Panc1 (cell line): Measurements from ENCODE around the gene CXCL1. TPM values are rescaled to one million over a fixed set of nuclear protein-coding genes. Genes with fewer than 3 reads are reported as not detected.
A peak's percentile ranks its signal among the peaks of the same experiment; 100 is the strongest.

ENCODE experiments used
- ATAC-seq: fragments of 200-7000 bp; cut with Tn5 transposase; 2 replicates; pipeline ENCODE4 v1.9.1; 2020; ENCODE audit warnings: mild to moderate bottlenecking, moderate library complexity
- BruUV-seq: library from RNA; stranded (reverse); fragments of 400-500 nt; replicated peaks from 2 replicates; lab custom pipeline; 2021; lab: Mats Ljungman, UMichigan
- CTCF ChIA-PET: fragments of 300-600 bp; sonication (Branson Sonifier 250); formaldehyde crosslinking; loops from one replicate; lab custom pipeline; 2022; ENCODE audit warnings: antibody characterized with exemption; lab: Charles Lee
- POLR2A ChIA-PET: fragments of 300-600 bp; sonication (Branson Sonifier 250); formaldehyde crosslinking; loops from one replicate; lab custom pipeline; 2022; ENCODE audit warnings: antibody characterized with exemption; lab: Charles Lee
- DNase-seq: peaks from one replicate; pipeline ENCODE4 v3.0.0-alpha.2; 2010; ENCODE audit warnings: low read depth, low spot score
- H3K27ac ChIP-seq: 2 replicates; pipeline ENCODE4 v1.5.1; 2011; ENCODE audit warnings: mild to moderate bottlenecking, low read length, inconsistent platforms
- H3K27me3 ChIP-seq: fragments of 200-500 bp; sonication (Bioruptor generic); 2 replicates; pipeline ENCODE4 v1.6.0; 2014; ENCODE audit warnings: low read length, inconsistent platforms; ENCODE audit not compliant: control insufficient read depth, insufficient read depth
- H3K36me3 ChIP-seq: fragments of 200-500 bp; sonication (Bioruptor generic); 2 replicates; pipeline ENCODE4 v1.5.1; 2014; ENCODE audit warnings: inconsistent platforms, mild to moderate bottlenecking, low read length, moderate library complexity; ENCODE audit not compliant: control insufficient read depth, insufficient read depth
- H3K4me1 ChIP-seq: 2 replicates; pipeline ENCODE4 v1.5.1; 2011; ENCODE audit warnings: inconsistent platforms, mild to moderate bottlenecking, low read length, moderate library complexity; ENCODE audit not compliant: control insufficient read depth, insufficient read depth
- H3K4me3 ChIP-seq, 2 experiments: 2 replicates each; pipeline ENCODE4 v1.5.1; 2011 to 2012; ENCODE audit warnings: low read depth in 2 of 2, low read length in 2 of 2, mild to moderate bottlenecking in 2 of 2, inconsistent platforms in 1 of 2, moderate library complexity in 1 of 2
- H3K9me3 ChIP-seq: fragments of 200-500 bp; sonication (Bioruptor generic); 2 replicates; pipeline ENCODE4 v1.5.1; 2014; ENCODE audit warnings: low read depth, mild to moderate bottlenecking, inconsistent platforms, low read length, moderate library complexity; ENCODE audit not compliant: control insufficient read depth, insufficient read depth
- CTCF ChIP-seq: fragments of 450-650 bp; IDR thresholded peaks from 2 replicates; pipeline ENCODE4 v1.5.1; 2017; ENCODE audit warnings: mild to moderate bottlenecking
- POLR2AphosphoS5 ChIP-seq: IDR thresholded peaks from 2 replicates; pipeline ENCODE4 v1.6.1; 2012; ENCODE audit warnings: mild to moderate bottlenecking, low read depth, low read length, moderate library complexity
- REST ChIP-seq, 2 experiments: IDR thresholded peaks; 2 replicates each; pipeline ENCODE4 v1.6.1; 2011 to 2012; ENCODE audit warnings: low read depth in 2 of 2, control low read depth in 1 of 2, low read length in 1 of 2, mild to moderate bottlenecking in 1 of 2, moderate library complexity in 1 of 2; ENCODE audit not compliant: insufficient read depth in 1 of 2
- SIN3A ChIP-seq: IDR thresholded peaks from 2 replicates; pipeline ENCODE4 v1.6.1; 2012; ENCODE audit warnings: low read depth, mild to moderate bottlenecking, low read length, moderate library complexity, borderline replicate concordance; ENCODE audit not compliant: insufficient read depth
- TCF7L2 ChIP-seq: IDR thresholded peaks from 2 replicates; pipeline ENCODE4 v1.6.1; 2011; ENCODE audit warnings: mild to moderate bottlenecking, low read depth, low read length, inconsistent platforms
- in situ Hi-C: cut with HindIII; loops from 2 replicates; pipeline ENCODE4 v1.10.0; 2016; ENCODE audit warnings: low sequenced_read_pairs, low pct_unique_long_range_greater_than_20kb
- intact Hi-C: fragments of 100-400 bp; cut with micrococcal nuclease; formaldehyde crosslinking; loops from one replicate; pipeline ENCODE4 v1.10.0; 2022; ENCODE audit not compliant: unreplicated experiment
- total RNA-seq: library from RNA; stranded (reverse); gene quantifications from one replicate; pipeline ENCODE4 v1.2.1, GENCODE V29; 2021; ENCODE audit not compliant: unreplicated experiment

The CXCL1 gene
- total RNA-seq, 1 experiment from 2014 or later, result 12.8 TPM

- BruUV-seq, result no TSS peak
- no peaks in the 10 kb centered on the region for H3K36me3 ChIP-seq
- peak overlapping the region; percentile 54 to 79 for H3K4me3 ChIP-seq
- peaks cover 5% of the 10 kb centered on the region for H3K4me1 ChIP-seq
- in situ Hi-C loops (no loop called here), intact Hi-C loops (loop anchor here (2.0 to 5.0 kb wide), 2 partner anchors 47 to 265 kb away; no protein-coding TSS in a partner anchor)
- H3K9me3 ChIP-seq, result no peaks in the 10 kb centered on the region
- CTCF ChIA-PET, result interaction anchor here (0.7 kb wide), 1 partner anchor 12 kb away, joined by 3 read pairs; no protein-coding TSS in a partner anchor
- DNase-seq (no peak), ATAC-seq (peak; percentile 48)
- TF ChIP-seq TCF7L2 (no peak), POLR2AphosphoS5 (no peak; the same call in 1 of the 2 replicates), SIN3A (no peak), CTCF (no peak), REST (IDR thresholded peaks at IDR 0.05; ENCODE audit: insufficient read depth in 1 of 2, low read depth in 2 of 2, low read length in 1 of 2) (no peak)
- no peaks in the 10 kb centered on the region for H3K27me3 ChIP-seq
- peak overlapping the region; percentile 64 for H3K27ac ChIP-seq
- POLR2A ChIA-PET, result interaction anchor here (0.6 kb wide), 1 partner anchor 42 kb away, joined by 4 read pairs; no protein-coding TSS in a partner anchor
These were observed 1.1 kb downstream of the CXCL1 start for GRCh38 chr4:73870260-73870659.

- H3K4me3 ChIP-seq, result peak overlapping the region; percentile 54 to 79
- no peak for DNase-seq
- peaks cover 5% of the 10 kb centered on the region for H3K4me1 ChIP-seq
- peak overlapping the region; percentile 64 for H3K27ac ChIP-seq
- in situ Hi-C loops, result no loop called here
- TSS peak; percentile 96 for BruUV-seq
- H3K27me3 ChIP-seq, result no peaks in the 10 kb centered on the region
- no peak for ATAC-seq
- no peak for TF ChIP-seq CTCF
- TF ChIP-seq SIN3A, result no peak
- TF ChIP-seq REST (IDR thresholded peaks at IDR 0.05; ENCODE audit: insufficient read depth in 1 of 2, low read depth in 2 of 2, low read length in 1 of 2), result no peak
- TF ChIP-seq TCF7L2, result no peak
- no peak; the same call in 1 of the 2 replicates for TF ChIP-seq POLR2AphosphoS5
- H3K9me3 ChIP-seq, result no peaks in the 10 kb centered on the region
- POLR2A ChIA-PET, result no interaction called here
- no peaks in the 10 kb centered on the region for H3K36me3 ChIP-seq
- intact Hi-C loops, result loop anchor here (2.0 to 5.0 kb wide), 2 partner anchors 47 to 264 kb away; no protein-coding TSS in a partner anchor
- CTCF ChIA-PET, result interaction anchor here (0.7 kb wide), 1 partner anchor 13 kb away, joined by 3 read pairs; no protein-coding TSS in a partner anchor
These were observed 1.6 kb downstream of the CXCL1 start for GRCh38 chr4:73870768-73871167.
